Gastrocnemius medialis (tissue), 4 donors: Measurements from ENCODE around the gene DYNC2I2. TPM values are rescaled to one million over a fixed set of nuclear protein-coding genes. Genes with fewer than 3 reads are reported as not detected.
A peak's percentile ranks its signal among the peaks of the same experiment; 100 is the strongest.

Experiments used
- ATAC-seq, 2 donors: fragments of 150-250 bp; one replicate each; pipeline ENCODE4 v1.9.1; 2016
- DNase-seq, 2 donors: peaks; one replicate each; pipeline ENCODE4 v3.0.0-alpha.2; 2019
- H3K27ac ChIP-seq, 4 donors: fragments of 200-600 bp; sonication (generic); 1 replicate in 1 of 4; 2 replicates in 3 of 4; pipeline ENCODE4 v1.5.1; 2016 to 2018; ENCODE audit warnings: mild to moderate bottlenecking in 2 of 4, moderate library complexity in 1 of 4
- H3K27me3 ChIP-seq, 3 donors: fragments of 200-600 bp; sonication (generic) in 2 of 3; 1 replicate in 1 of 3; 2 replicates in 2 of 3; pipeline versions ENCODE4 v1.5.1 to v1.6.0; 2016 to 2019; ENCODE audit warnings: mild to moderate bottlenecking in 1 of 3, moderate library complexity in 1 of 3
- H3K36me3 ChIP-seq, 2 donors: fragments of 200-600 bp; sonication (generic) in 1 of 2; one replicate each; pipeline ENCODE4 v1.5.1; 2017 to 2018
- H3K4me1 ChIP-seq, 2 donors: fragments of 200-600 bp; sonication (generic) in 1 of 2; one replicate each; pipeline ENCODE4 v1.5.1; 2016 to 2017; ENCODE audit warnings: mild to moderate bottlenecking in 2 of 2
- H3K4me3 ChIP-seq, 4 donors: fragments of 200-600 bp; sonication (generic) in 3 of 4; 1 replicate in 1 of 4; 2 replicates in 3 of 4; pipeline ENCODE4 v1.5.1; 2016 to 2019; ENCODE audit warnings: mild to moderate bottlenecking in 2 of 4
- H3K9me3 ChIP-seq, 3 donors: fragments of 200-600 bp; sonication (generic) in 2 of 3; 1 replicate in 1 of 3; 2 replicates in 2 of 3; pipeline ENCODE4 v1.5.1; 2016 to 2019
- POLR2A ChIP-seq, 2 donors: fragments of 450-650 bp; IDR thresholded peaks; one replicate each; pipeline ENCODE4 v1.6.1; 2017; ENCODE audit warnings: antibody characterized with exemption in 2 of 2, mild to moderate bottlenecking in 2 of 2, moderate library complexity in 2 of 2
- in situ Hi-C, 4 donors: fragments of 200-750 bp; cut with MboI; loops; one replicate each; pipeline versions ENCODE4 v1.15.0 to v1.8.0; 2017; ENCODE audit warnings: low sequenced_read_pairs in 4 of 4
- intact Hi-C: fragments of 100-400 bp; cut with DNase I; formaldehyde crosslinking; loops from one replicate; pipeline ENCODE4 v1.15.1; 2023; ENCODE audit warnings: low total_unique reads
- total RNA-seq, 4 donors: library from RNA; depleted of rRNA; stranded (reverse); fragments of >200 nt; gene quantifications; one replicate each; pipeline versions ENCODE4 v1.1.0 to v1.2.3, GENCODE V29; 2016
- TF ChIP-seq, protein P1 (sequence below), 5 experiments: fragments of 450-650 bp in 3 of 5; fragments of 200-600 bp in 2 of 5; sonication (generic) in 2 of 5; IDR thresholded peaks in 4 of 5; conservative IDR thresholded peaks in 1 of 5; 1 replicate in 4 of 5; 2 replicates in 1 of 5; pipeline ENCODE4 v1.5.1; 2016 to 2019; ENCODE audit warnings: antibody characterized with exemption in 5 of 5, mild to moderate bottlenecking in 3 of 5, moderate library complexity in 3 of 5

The DYNC2I2 gene
- total RNA-seq, 4 donors from 2014 or later, result 11.4 to 29.1 (median 21.1) TPM

DNA sequence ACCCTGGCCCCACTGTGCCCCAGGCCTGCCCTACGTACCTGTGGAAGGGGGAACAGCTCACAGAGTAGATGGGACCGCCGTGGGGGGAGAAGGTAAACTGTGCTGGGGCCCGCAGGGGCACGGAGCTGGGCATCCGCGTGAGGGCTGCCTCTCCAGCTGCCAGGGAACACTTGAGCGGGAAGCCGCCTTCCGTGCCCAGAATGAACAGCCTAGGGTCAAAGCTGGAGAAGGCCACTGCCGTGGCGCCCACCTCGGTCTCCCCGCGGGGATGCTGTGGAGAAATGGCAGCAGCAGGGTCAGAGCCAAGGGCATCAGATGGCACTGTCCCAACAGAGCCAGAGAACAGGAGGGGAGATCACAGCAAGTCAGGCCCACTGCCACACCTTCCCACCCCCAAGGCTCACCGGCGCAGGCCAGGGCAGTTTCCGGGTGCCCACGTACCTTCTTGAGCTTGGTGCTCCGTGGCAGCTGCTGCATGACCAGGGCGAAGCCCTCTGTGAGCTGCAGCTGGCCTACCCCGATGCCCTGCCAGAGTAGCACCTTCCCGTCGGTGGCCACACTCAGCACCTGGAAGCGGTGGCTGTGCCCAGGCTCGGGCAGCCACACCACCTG is 21.9 kb downstream of the DYNC2I2 start:
- no peak for DNase-seq
- peak in 1 of 2 donors; percentile 6 for ATAC-seq

DNA sequence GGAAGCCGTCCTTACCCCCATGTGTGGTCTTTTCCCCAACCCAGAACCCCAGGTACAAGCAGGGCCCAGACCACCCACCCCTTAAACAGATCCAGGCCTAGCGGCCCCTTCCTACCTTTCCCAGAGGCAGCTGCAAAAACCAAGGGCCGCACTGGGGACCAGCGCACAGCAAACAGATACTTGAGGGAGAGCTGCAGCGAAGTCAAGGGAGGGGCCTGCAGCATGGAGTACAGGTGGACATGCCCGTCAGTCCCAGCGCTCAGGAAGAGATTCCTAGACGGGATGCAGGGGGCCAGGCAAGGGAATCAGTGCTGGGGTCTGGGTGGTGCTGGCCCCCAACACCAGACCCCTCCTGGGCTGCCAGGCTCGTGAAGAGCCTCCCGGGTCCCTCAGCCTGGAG is 22.5 kb downstream of the DYNC2I2 start:
- H3K36me3 ChIP-seq, result peaks cover 0 to 41% of the 10 kb centered on the region in 2 donors
- H3K27ac ChIP-seq, result no peak overlapping the region
- ATAC-seq (no peak), DNase-seq (no peak)
- H3K4me3 ChIP-seq, result no peak overlapping the region
- H3K9me3 ChIP-seq, result no peaks in the 10 kb centered on the region
- no peaks in the 10 kb centered on the region for H3K27me3 ChIP-seq
- intact Hi-C loops (loop anchor here (2.0 kb wide), 1 partner anchor 23 kb away; the partner anchor contains the start of gene DYNC2I2), in situ Hi-C loops (no loop called here)
- TF ChIP-seq, protein P1, sequence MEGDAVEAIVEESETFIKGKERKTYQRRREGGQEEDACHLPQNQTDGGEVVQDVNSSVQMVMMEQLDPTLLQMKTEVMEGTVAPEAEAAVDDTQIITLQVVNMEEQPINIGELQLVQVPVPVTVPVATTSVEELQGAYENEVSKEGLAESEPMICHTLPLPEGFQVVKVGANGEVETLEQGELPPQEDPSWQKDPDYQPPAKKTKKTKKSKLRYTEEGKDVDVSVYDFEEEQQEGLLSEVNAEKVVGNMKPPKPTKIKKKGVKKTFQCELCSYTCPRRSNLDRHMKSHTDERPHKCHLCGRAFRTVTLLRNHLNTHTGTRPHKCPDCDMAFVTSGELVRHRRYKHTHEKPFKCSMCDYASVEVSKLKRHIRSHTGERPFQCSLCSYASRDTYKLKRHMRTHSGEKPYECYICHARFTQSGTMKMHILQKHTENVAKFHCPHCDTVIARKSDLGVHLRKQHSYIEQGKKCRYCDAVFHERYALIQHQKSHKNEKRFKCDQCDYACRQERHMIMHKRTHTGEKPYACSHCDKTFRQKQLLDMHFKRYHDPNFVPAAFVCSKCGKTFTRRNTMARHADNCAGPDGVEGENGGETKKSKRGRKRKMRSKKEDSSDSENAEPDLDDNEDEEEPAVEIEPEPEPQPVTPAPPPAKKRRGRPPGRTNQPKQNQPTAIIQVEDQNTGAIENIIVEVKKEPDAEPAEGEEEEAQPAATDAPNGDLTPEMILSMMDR (IDR thresholded peaks at IDR 0.05 in 4 of 5, conservative IDR thresholded peaks at IDR 0.05 in 1 of 5), result no peak
- TF ChIP-seq POLR2A (IDR thresholded peaks at IDR 0.05), result no peak
- peaks cover 10 to 17% of the 10 kb centered on the region in 2 donors for H3K4me1 ChIP-seq

More for the DNA sequence above, 21.9 kb downstream of the DYNC2I2 start:
- H3K9me3 ChIP-seq, result no peaks in the 10 kb centered on the region
- peak overlapping the region in 2 of 4 donors; percentile 8 for H3K27ac ChIP-seq
- TF ChIP-seq, protein P1 (IDR thresholded peaks at IDR 0.05 in 4 of 5, conservative IDR thresholded peaks at IDR 0.05 in 1 of 5), result no peak
- TF ChIP-seq POLR2A (IDR thresholded peaks at IDR 0.05), result no peak
- no peak overlapping the region for H3K4me3 ChIP-seq
- no peaks in the 10 kb centered on the region for H3K27me3 ChIP-seq
- H3K4me1 ChIP-seq, result peaks cover 8 to 16% of the 10 kb centered on the region in 2 donors
- in situ Hi-C loops, result no loop called here
- intact Hi-C loops, result loop anchor here (2.0 kb wide), 1 partner anchor 22 kb away; the partner anchor contains the start of gene DYNC2I2
- H3K36me3 ChIP-seq, result peaks cover 0 to 36% of the 10 kb centered on the region in 2 donors

DNA sequence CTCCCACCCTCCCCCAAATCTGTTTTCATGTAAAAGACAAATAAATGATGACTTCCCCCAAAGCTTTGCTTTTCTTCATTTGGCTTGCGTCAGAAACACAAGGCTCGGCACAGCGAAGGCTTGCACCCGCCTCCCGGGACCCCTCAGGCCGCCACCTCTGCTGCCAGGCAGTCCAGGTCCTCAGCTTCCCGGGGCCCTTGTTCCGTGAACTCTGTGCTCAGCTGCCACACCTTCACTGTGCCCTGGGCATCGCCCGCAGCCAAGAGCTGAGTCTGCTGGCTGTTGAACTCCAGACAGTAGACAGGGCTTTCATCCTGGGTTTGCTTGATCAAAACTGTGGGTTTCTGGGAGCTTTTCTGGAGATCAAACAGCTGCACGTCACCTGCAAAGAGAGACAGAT is 23.0 kb downstream of the DYNC2I2 start:
- Histone ChIP-seq H3K4me1 (peaks cover 15 to 22% of the 10 kb centered on the region in 2 donors), H3K4me3 (no peak overlapping the region)

DNA sequence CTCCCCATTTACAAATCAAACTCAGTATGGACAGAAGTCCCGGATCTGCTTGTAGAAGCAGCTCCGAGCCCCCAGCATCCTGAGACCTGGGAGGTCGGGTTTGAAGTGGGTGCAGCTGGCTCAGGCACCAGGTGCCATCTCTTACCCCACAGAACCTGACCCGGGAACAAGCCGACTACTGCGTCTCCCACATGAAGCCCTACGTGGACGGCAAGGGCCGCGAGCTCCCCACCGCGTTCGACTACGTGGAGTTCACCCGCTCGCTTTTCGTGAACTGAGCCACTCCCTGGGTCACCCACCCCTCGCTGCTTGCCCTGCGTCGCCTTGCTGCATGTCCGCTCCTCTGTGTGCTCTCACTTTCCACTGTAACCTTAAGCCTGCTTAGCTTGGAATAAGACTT is 23.6 kb downstream of the DYNC2I2 start:
- Histone ChIP-seq H3K27ac (no peak overlapping the region), H3K27me3 (no peaks in the 10 kb centered on the region), H3K36me3 (peaks cover 0 to 47% of the 10 kb centered on the region in 2 donors), H3K9me3 (no peaks in the 10 kb centered on the region), H3K4me1 (peaks cover 18 to 28% of the 10 kb centered on the region in 2 donors), H3K4me3 (no peak overlapping the region)
- DNase-seq, result no peak
- intact Hi-C loops, result no loop called here
- ATAC-seq, result no peak
- TF ChIP-seq POLR2A (IDR thresholded peaks at IDR 0.05), result no peak
- TF ChIP-seq, protein P1 (IDR thresholded peaks at IDR 0.05 in 4 of 5, conservative IDR thresholded peaks at IDR 0.05 in 1 of 5), result no peak
- in situ Hi-C loops, result no loop called here

More for the DNA sequence above, 23.0 kb downstream of the DYNC2I2 start:
- intact Hi-C loops (no loop called here), in situ Hi-C loops (no loop called here)
- DNase-seq, result no peak
- H3K36me3 ChIP-seq, result peaks cover 0 to 46% of the 10 kb centered on the region in 2 donors
- TF ChIP-seq POLR2A (IDR thresholded peaks at IDR 0.05), result no peak
- TF ChIP-seq, protein P1 (IDR thresholded peaks at IDR 0.05 in 4 of 5, conservative IDR thresholded peaks at IDR 0.05 in 1 of 5), result no peak
- H3K9me3 ChIP-seq, result no peaks in the 10 kb centered on the region
- no peak overlapping the region for H3K27ac ChIP-seq
- no peak for ATAC-seq
- no peaks in the 10 kb centered on the region for H3K27me3 ChIP-seq
